ENCODE measurements around the gene PBX4.

The PBX4 gene

GRCh38 chr19:19570571-19570970 lies 47.9 kb downstream of the PBX4 start:
- Histone ChIP-seq H3K9me3 (ENCODE audit: low read length) (no peaks in the 10 kb centered on the region), H2AFZ (ENCODE audit: low read length) (no peak overlapping the region), H3K4me1 (ENCODE audit: insufficient read depth, low read length, severe bottlenecking) (no peaks in the 10 kb centered on the region), H3K27me3 (ENCODE audit: insufficient read depth, low read length) (no peaks in the 10 kb centered on the region), H3K79me2 (ENCODE audit: insufficient read depth, low read length) (no peaks in the 10 kb centered on the region), H3K27ac (ENCODE audit: low read depth, low read length, poor library complexity, severe bottlenecking) (no peak overlapping the region), H4K20me1 (ENCODE audit: insufficient read depth, low read length) (no peaks in the 10 kb centered on the region), H3K4me3 (ENCODE audit: low read depth, low read length, poor library complexity, severe bottlenecking) (no peak overlapping the region), H3F3A (ENCODE audit: insufficient read depth, low read length) (no peaks in the 10 kb centered on the region), H3K9ac (ENCODE audit: low read length) (no peak overlapping the region), H3K4me2 (ENCODE audit: low read length) (no peak overlapping the region), H3K36me3 (ENCODE audit: insufficient read depth, low read length) (peaks cover 28% of the 10 kb centered on the region), H3K9me2 (ENCODE audit: low read depth, low read length) (no peaks in the 10 kb centered on the region)
- TF ChIP-seq EZH2 (IDR thresholded peaks at IDR 0.05; ENCODE audit: borderline replicate concordance, low read length) (no peak), CTCF (IDR thresholded peaks at IDR 0.05; ENCODE audit: low read length) (no peak)

- peaks cover 39% of the 10 kb centered on the region for H3K36me3 ChIP-seq (ENCODE audit: insufficient read depth, low read length)
- no peak overlapping the region for H3K4me2 ChIP-seq (ENCODE audit: low read length)
- no peak overlapping the region for H3K4me3 ChIP-seq (ENCODE audit: low read depth, low read length, poor library complexity, severe bottlenecking)
- H3K79me2 ChIP-seq (ENCODE audit: insufficient read depth, low read length): no peaks in the 10 kb centered on the region
- no peak overlapping the region for H3K9ac ChIP-seq (ENCODE audit: low read length)
- no peaks in the 10 kb centered on the region for H3F3A ChIP-seq (ENCODE audit: insufficient read depth, low read length)
- H3K9me3 ChIP-seq (ENCODE audit: low read length): no peaks in the 10 kb centered on the region
- H3K4me1 ChIP-seq (ENCODE audit: insufficient read depth, low read length, severe bottlenecking): no peaks in the 10 kb centered on the region
- H4K20me1 ChIP-seq (ENCODE audit: insufficient read depth, low read length): no peaks in the 10 kb centered on the region
- no peaks in the 10 kb centered on the region for H3K27me3 ChIP-seq (ENCODE audit: insufficient read depth, low read length)
- no peak overlapping the region for H3K27ac ChIP-seq (ENCODE audit: low read depth, low read length, poor library complexity, severe bottlenecking)
- TF ChIP-seq EZH2 (IDR thresholded peaks at IDR 0.05; ENCODE audit: borderline replicate concordance, low read length) (no peak), CTCF (IDR thresholded peaks at IDR 0.05; ENCODE audit: low read length) (no peak)
- no peak overlapping the region for H2AFZ ChIP-seq (ENCODE audit: low read length)
- H3K9me2 ChIP-seq (ENCODE audit: low read depth, low read length): no peaks in the 10 kb centered on the region
These were observed 49.4 kb downstream of the PBX4 start for GRCh38 chr19:19568802-19569756.

- Histone ChIP-seq H3K9me2 (ENCODE audit: low read depth, low read length) (no peaks in the 10 kb centered on the region), H3K27me3 (ENCODE audit: insufficient read depth, low read length) (no peaks in the 10 kb centered on the region), H3K4me1 (ENCODE audit: insufficient read depth, low read length, severe bottlenecking) (no peaks in the 10 kb centered on the region), H2AFZ (ENCODE audit: low read length) (no peak overlapping the region), H3K4me3 (ENCODE audit: low read depth, low read length, poor library complexity, severe bottlenecking) (no peak overlapping the region), H3K79me2 (ENCODE audit: insufficient read depth, low read length) (no peaks in the 10 kb centered on the region), H3F3A (ENCODE audit: insufficient read depth, low read length) (no peaks in the 10 kb centered on the region), H3K4me2 (ENCODE audit: low read length) (no peak overlapping the region), H3K27ac (ENCODE audit: low read depth, low read length, poor library complexity, severe bottlenecking) (no peak overlapping the region), H3K36me3 (ENCODE audit: insufficient read depth, low read length) (peaks cover 39% of the 10 kb centered on the region), H3K9ac (ENCODE audit: low read length) (no peak overlapping the region), H3K9me3 (ENCODE audit: low read length) (no peaks in the 10 kb centered on the region), H4K20me1 (ENCODE audit: insufficient read depth, low read length) (no peaks in the 10 kb centered on the region)
- no peak for TF ChIP-seq CTCF (IDR thresholded peaks at IDR 0.05; ENCODE audit: low read length)
- TF ChIP-seq EZH2 (IDR thresholded peaks at IDR 0.05; ENCODE audit: borderline replicate concordance, low read length): no peak
These were observed 51.1 kb downstream of the PBX4 start for GRCh38 chr19:19567391-19567790.

Data from OCI-LY1 (cell line).